ENCODE results near the gene ENOPH1.

DNA sequence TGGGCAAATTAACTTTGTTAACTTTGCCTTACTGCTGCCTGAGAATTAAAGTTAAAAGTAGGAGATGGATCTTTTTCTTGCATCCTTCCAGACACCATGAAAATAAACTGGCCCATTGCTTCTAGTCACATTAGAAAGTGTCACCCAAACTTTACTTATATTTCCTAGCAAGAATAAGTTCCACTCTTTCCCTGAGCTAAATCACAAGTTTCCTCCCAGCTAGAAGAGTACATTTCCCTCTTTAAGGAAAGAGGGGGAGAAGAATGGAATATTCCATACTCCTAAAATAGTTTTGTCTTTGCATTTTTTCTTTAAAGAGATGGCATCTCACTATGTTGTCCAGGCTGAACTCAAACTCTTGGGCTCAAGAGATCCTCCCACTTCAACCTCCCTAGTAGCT lies 77.6 kb downstream of the ENOPH1 start:
- TF ChIP-seq, protein P1, sequence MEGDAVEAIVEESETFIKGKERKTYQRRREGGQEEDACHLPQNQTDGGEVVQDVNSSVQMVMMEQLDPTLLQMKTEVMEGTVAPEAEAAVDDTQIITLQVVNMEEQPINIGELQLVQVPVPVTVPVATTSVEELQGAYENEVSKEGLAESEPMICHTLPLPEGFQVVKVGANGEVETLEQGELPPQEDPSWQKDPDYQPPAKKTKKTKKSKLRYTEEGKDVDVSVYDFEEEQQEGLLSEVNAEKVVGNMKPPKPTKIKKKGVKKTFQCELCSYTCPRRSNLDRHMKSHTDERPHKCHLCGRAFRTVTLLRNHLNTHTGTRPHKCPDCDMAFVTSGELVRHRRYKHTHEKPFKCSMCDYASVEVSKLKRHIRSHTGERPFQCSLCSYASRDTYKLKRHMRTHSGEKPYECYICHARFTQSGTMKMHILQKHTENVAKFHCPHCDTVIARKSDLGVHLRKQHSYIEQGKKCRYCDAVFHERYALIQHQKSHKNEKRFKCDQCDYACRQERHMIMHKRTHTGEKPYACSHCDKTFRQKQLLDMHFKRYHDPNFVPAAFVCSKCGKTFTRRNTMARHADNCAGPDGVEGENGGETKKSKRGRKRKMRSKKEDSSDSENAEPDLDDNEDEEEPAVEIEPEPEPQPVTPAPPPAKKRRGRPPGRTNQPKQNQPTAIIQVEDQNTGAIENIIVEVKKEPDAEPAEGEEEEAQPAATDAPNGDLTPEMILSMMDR (IDR thresholded peaks at IDR 0.05): no peak
- TF ChIP-seq POLR2AphosphoS5 (IDR thresholded peaks at IDR 0.05; ENCODE audit: insufficient read depth in 1 of 2, low read depth in 1 of 2): no peak
